ENCODE results near the gene PXDN. TPM values are rescaled to one million over a fixed set of nuclear protein-coding genes. Genes with fewer than 3 reads are reported as not detected.

Gene PXDN
- total and polyA plus RNA-seq, 10 of the 15 experiments (the other 5 are each of a cell fraction or from before 2014, with no cell fraction given) = 0.12 to 0.69 (median 0.23) TPM; not detected in 5

GRCh38 chr2:1721706-1722646 lies 22.3 kb downstream of the PXDN start:
- no peaks in the 10 kb centered on the region for H3K79me2 ChIP-seq (ENCODE audit: control insufficient read depth, insufficient read depth, low read length)
- in situ Hi-C loops (cut with MboI) = no loop called here
- no peak overlapping the region for H3K4me3 ChIP-seq
- H3K27me3 ChIP-seq (replicated peaks in 1 of 2; ENCODE audit: control insufficient read depth in 2 of 2, insufficient read depth in 2 of 2, low read length in 1 of 2) = no peaks in the 10 kb centered on the region
- no peak overlapping the region for H2AFZ ChIP-seq (ENCODE audit: control insufficient read depth, low read depth, low read length)
- no peak overlapping the region for H3K27ac ChIP-seq (ENCODE audit: control insufficient read depth, insufficient read depth)
- ATAC-seq = no peak
- no peaks in the 10 kb centered on the region for H3K36me3 ChIP-seq (ENCODE audit: control insufficient read depth in 2 of 2, insufficient read depth in 2 of 2, low read length in 1 of 2)
- H3K4me1 ChIP-seq (ENCODE audit: control insufficient read depth, insufficient read depth, low read length) = no peaks in the 10 kb centered on the region
- ChIA-PET SMC1A (ENCODE audit: uncharacterized antibody, unreplicated experiment) (no interaction called here), POLR2A (no interaction called here), CTCF (no interaction called here), RAD21 (ENCODE audit: unreplicated experiment) (no interaction called here)
- TF ChIP-seq CREM (IDR thresholded peaks at IDR 0.05; ENCODE audit: low read depth) (no peak), ZBTB40 (IDR thresholded peaks at IDR 0.05; ENCODE audit: borderline replicate concordance) (no peak), SIX5 (IDR thresholded peaks at IDR 0.05; ENCODE audit: low read depth, low read length, severe bottlenecking) (no peak), JUND (IDR thresholded peaks at IDR 0.05; ENCODE audit: low read depth, low read length) (no peak), NFYA (IDR thresholded peaks at IDR 0.05; ENCODE audit: borderline replicate concordance, low read depth, low read length) (no peak), HSF1 (IDR thresholded peaks at IDR 0.05; ENCODE audit: low read depth, low read length) (no peak), IKZF2 (IDR thresholded peaks at IDR 0.05) (no peak), USF1 (IDR thresholded peaks at IDR 0.05; ENCODE audit: borderline replicate concordance, extremely low read length, insufficient read depth, low read depth, low read length) (no peak), KDM1A (IDR thresholded peaks at IDR 0.05; ENCODE audit: borderline replicate concordance) (no peak)
- no peak for DNase-seq (ENCODE audit: low read depth, low spot score)
- H4K20me1 ChIP-seq (ENCODE audit: control insufficient read depth, insufficient read depth) = no peaks in the 10 kb centered on the region
- BruUV-seq (replicated peaks) = no TSS peak
- no peak overlapping the region for H3K4me2 ChIP-seq (ENCODE audit: control insufficient read depth, insufficient read depth)
- FAIRE-seq = no peak
- 7% methylated on average over 15 of the region's 16 CpGs for WGBS (ENCODE audit: insufficient coverage, insufficient replicate concordance, low lambda C conversion rate, missing lambda C conversion rate)
- intact Hi-C loops (cut with micrococcal nuclease; ENCODE audit: unreplicated experiment) = no loop called here
- no peaks in the 10 kb centered on the region; the same call in 2 of the 3 replicates for H3K9me3 ChIP-seq (replicated peaks; ENCODE audit: control insufficient read depth, insufficient read depth, low read length)
- no peak overlapping the region for H3K9ac ChIP-seq (ENCODE audit: control insufficient read depth, insufficient read depth, low read length)

All from GM12878 (cell line).